DMS53 treated with DMSO at 0.1 percent for 48 hours (cell line): ENCODE results near the gene SLC35E3.

Experiments
- DNase-seq: peaks from one replicate; lab custom pipeline; 2025; ENCODE audit not compliant: unreplicated experiment; lab: John Stamatoyannopoulos, UW

SLC35E3 gene

GRCh38 chr12:68769941-68770340, 24.0 kb downstream of the SLC35E3 start:
- DNase-seq = no peak

GRCh38 chr12:68771223-68771925, 25.4 kb downstream of the SLC35E3 start:
- DNase-seq = no peak

- no peak for DNase-seq
Observed at GRCh38 chr12:68772714-68773113, 26.7 kb downstream of the SLC35E3 start.

GRCh38 chr12:68773582-68773981, 27.6 kb downstream of the SLC35E3 start:
- no peak for DNase-seq

DNA sequence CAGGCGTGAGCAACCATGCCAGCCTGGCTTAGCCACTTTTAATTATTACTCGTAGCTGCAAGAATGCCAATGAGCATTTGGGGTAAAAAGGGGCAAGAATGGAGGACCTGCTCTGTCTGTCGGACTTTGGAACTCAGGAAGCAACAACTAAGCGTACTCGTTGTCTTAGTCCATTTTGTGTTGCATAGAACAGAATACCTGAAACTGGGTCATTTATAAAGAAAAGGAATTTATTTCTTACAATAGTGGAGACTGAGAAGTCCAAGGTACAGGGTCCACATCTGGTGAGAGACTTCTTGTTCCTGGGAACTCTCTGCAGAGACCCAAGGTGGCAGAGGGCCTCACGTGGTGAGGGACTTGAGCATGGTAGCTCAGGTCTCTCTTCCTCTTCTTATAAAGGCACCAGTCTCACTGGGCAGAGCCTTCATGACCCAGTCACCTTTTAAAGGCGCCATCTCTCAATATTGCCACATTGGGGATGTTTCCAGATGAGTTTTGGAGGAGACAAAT, 29.2 kb downstream of the SLC35E3 start:
- no peak for DNase-seq

GRCh38 chr12:68776976-68777610, 31.1 kb downstream of the SLC35E3 start:
- DNase-seq = no peak

- DNase-seq = no peak
Observed at GRCh38 chr12:68779280-68779679, 33.3 kb downstream of the SLC35E3 start.

DNA sequence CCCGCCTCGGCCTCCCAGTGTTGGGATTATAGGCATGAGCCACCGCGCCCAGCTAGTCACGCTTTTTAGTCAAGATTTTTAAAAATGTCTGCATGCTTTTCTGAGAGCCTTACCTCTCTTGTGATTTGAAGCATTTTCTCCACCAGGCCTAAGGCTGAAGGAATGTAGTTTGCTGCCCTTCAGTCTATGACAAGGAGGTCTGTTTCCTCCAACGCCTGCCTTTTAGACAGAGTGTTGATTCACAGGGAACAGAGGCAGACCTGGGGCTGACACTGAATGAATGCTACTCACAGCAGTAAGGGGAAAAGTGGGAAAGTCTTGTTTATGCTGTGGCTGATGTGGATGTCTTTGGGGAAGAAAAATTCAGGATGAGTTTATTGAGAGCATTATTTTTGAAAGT, 34.8 kb downstream of the SLC35E3 start:
- no peak for DNase-seq

DNA sequence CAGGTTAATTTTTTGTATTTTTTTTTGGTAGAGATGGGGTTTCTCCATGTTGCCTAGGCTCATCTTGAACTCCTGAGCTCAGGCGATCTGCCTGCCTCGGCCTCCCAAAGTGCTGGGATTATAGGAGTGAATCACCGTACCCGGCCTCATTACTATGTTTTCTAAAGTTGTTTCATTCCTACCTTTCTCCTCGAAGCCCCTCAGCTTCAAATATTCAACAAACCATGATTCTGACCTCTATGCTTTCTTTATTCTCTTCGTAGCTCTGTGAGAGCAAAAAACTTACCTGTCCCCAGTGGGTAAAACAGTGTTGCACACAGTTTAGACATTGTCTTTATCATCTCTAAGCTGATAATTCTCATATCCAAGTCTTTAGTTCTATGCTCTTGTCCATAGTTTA, 35.8 kb downstream of the SLC35E3 start:
- DNase-seq = no peak

- DNase-seq = no peak
Observed at GRCh38 chr12:68784015-68784414, 38.0 kb downstream of the SLC35E3 start.

- no peak for DNase-seq
Observed at GRCh38 chr12:68785358-68785757, 39.4 kb downstream of the SLC35E3 start.

GRCh38 chr12:68785823-68786222, 39.8 kb downstream of the SLC35E3 start:
- no peak for DNase-seq

DNA sequence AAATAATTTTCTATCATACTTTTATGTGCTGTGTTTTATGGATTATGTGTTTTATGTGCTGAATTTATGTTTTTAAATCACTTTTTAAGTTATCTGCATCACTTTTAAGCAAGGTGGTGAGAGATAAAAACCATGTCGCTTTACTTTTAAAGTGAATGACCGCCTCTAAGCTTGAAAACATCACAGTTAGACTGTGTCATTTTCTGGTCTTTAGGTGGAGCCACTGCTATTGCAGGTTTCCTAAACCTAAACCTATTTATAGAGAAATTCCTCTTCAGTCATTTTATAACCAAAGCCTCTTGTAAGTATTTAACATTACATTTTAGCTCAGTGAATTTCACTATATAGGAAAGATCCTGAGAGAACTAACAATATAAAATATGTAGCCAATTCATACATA, 41.0 kb downstream of the SLC35E3 start:
- no peak for DNase-seq

- DNase-seq = no peak
Observed at GRCh38 chr12:68788554-68789143, 42.7 kb downstream of the SLC35E3 start.

GRCh38 chr12:68789144-68789878, 43.3 kb downstream of the SLC35E3 start:
- DNase-seq = peak; percentile 26

- DNase-seq = no peak
Observed at GRCh38 chr12:68790081-68790951, 44.3 kb downstream of the SLC35E3 start.

GRCh38 chr12:68790952-68791234, 44.9 kb downstream of the SLC35E3 start:
- DNase-seq = no peak

- DNase-seq = no peak
Observed at GRCh38 chr12:68791897-68792481, 46.0 kb downstream of the SLC35E3 start.

- DNase-seq = peak; percentile 36
Observed at GRCh38 chr12:68792952-68793351, 47.0 kb downstream of the SLC35E3 start.

DNA sequence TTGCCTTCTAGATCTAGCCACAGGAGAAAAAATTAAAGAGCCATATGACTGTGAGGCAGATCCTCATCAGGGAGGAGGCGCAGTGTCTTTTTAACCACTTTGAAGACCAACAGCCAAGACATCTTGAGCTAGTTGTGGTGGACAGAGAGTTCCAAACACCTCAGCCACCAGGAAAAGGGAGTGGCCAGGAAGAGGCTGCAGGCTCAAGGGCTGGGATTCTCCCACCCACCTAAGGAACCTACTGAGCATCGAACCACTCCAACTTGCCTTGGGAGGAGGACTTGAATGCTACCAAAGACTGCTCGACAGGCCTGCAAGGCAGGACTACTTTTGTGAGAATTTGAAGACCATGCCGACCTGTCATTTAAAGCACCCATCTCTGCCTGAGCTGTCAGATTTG, 47.5 kb downstream of the SLC35E3 start:
- no peak for DNase-seq
